ENCODE data around the gene NME7.

DNA sequence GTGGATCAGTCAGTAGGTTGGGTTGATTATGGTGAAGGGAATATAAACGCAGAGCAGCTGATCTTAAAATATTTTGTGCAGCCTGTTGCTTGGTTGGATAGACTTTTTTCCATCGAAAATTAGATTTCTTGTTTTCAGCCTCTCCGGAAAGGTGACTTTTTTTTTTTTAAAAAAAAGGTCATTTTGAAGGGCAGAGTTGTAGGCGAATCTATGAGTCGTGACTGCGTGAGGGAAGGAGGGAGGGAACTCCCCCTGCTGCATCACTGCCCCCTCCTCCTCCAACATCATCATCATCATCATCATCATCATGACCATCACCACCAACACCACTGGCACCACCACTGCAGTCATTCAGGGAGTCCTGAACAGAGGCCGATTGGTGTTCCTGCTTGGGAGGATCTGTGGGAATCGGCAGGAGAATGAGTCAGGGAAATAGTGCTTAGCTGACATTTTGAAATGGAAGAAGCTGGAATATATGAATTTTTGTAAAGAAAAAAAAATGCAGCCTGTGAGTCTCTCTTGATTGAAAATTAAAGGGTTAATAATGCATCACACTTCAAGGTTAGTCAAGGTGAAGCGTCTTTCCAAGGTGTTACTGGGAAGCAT is 259.9 kb downstream of the NME7 start:
- TF ChIP-seq SIN3A (IDR thresholded peaks at IDR 0.05; ENCODE audit: borderline replicate concordance, insufficient read depth, low read depth, low read length) (no peak), POLR2AphosphoS5 (IDR thresholded peaks at IDR 0.05; ENCODE audit: low read depth, low read length) (no peak)
- TF ChIP-seq, protein P1, sequence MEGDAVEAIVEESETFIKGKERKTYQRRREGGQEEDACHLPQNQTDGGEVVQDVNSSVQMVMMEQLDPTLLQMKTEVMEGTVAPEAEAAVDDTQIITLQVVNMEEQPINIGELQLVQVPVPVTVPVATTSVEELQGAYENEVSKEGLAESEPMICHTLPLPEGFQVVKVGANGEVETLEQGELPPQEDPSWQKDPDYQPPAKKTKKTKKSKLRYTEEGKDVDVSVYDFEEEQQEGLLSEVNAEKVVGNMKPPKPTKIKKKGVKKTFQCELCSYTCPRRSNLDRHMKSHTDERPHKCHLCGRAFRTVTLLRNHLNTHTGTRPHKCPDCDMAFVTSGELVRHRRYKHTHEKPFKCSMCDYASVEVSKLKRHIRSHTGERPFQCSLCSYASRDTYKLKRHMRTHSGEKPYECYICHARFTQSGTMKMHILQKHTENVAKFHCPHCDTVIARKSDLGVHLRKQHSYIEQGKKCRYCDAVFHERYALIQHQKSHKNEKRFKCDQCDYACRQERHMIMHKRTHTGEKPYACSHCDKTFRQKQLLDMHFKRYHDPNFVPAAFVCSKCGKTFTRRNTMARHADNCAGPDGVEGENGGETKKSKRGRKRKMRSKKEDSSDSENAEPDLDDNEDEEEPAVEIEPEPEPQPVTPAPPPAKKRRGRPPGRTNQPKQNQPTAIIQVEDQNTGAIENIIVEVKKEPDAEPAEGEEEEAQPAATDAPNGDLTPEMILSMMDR (IDR thresholded peaks at IDR 0.05): no peak
